ENCODE measurements around the gene SMIM3. TPM values are rescaled to one million over a fixed set of nuclear protein-coding genes. Genes with fewer than 3 reads are reported as not detected.
A peak's percentile ranks its signal among the peaks of the same experiment; 100 is the strongest.

Gene SMIM3
- total RNA-seq, 1 experiment from 2014 or later = 15.6 TPM

DNA sequence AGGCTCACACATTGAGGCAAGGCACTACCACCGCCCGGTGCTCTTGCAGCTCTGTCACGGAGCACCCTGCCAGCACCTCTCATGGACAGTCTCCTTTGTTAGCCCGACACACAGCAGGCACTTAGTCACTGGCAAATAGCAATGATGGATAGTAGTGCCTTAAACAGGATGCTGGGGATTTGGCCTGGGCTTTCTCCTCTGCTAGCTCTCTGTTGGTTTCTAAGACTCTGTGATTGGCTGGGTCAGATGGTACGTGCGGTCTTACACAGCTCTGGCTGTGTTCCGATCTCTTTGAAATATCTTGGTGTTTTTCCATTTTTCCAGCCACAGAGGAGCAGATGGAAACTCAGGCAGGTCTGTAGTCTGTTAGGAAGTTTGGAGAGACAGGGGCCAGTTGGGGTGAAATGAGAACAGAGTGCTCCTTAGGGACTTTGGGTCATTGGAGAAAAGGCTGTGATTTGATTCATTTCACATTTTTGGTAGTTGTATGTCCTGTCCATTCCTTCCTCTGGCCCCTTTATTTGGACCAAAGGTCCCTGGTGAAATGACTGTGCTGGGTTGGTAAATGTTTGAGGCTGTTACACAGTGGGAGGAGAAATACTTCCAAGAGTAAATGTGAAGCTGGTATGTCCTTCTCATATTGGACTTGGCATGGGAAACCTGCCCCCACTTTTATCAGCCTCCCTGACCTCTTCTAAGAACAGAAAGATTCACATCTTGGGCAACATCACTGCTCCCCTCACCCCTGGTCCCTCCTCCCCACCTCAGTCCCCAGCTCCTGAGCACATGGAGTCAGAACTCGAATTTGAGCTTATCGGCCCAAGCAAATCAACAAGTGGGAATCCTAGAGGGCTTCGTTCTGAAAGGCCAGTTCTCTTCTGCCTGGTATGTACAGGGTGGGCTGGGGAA, 3.4 kb downstream of the SMIM3 start:
- DNase-seq (peak; percentile 20), ATAC-seq (no peak)
- H3K9me3 ChIP-seq (ENCODE audit: low read length) = no peaks in the 10 kb centered on the region
- peaks cover 41% of the 10 kb centered on the region for H3K79me2 ChIP-seq (ENCODE audit: low read length)
- peak overlapping the region; percentile 99 for H3K4me2 ChIP-seq (ENCODE audit: low read length)
- no peaks in the 10 kb centered on the region for H3K9me2 ChIP-seq (replicated peaks; ENCODE audit: low read length)
- no peak overlapping the region for H3K27ac ChIP-seq (ENCODE audit: low read length)
- no peaks in the 10 kb centered on the region for H3K27me3 ChIP-seq (ENCODE audit: low read length)
- no peaks in the 10 kb centered on the region for H4K20me1 ChIP-seq (ENCODE audit: low read length)
- H3K4me1 ChIP-seq (ENCODE audit: insufficient read depth, low read length) = peaks cover 58% of the 10 kb centered on the region
- peaks cover 6% of the 10 kb centered on the region for H3F3A ChIP-seq (ENCODE audit: low read length, unreplicated experiment)
- no TSS peak for BruUV-seq (replicated peaks)
- CTCF ChIA-PET = no interaction called here
- H3K9ac ChIP-seq (ENCODE audit: low read length) = no peak overlapping the region
- TF ChIP-seq EZH2 (IDR thresholded peaks at IDR 0.05; ENCODE audit: low read length, unreplicated experiment) (no peak), EZH2phosphoT487 (IDR thresholded peaks at IDR 0.05; ENCODE audit: borderline replicate concordance, low read length) (no peak), CTCF (conservative IDR thresholded peaks at IDR 0.05; ENCODE audit: low read depth, low read length) (no peak)
- POLR2A ChIA-PET (ENCODE audit: unreplicated experiment) = interaction anchor here (0.5 kb wide), 1 partner anchor 13 kb away, joined by 3 read pairs; no protein-coding TSS in a partner anchor
- H3K4me3 ChIP-seq (ENCODE audit: low read length) = no peak overlapping the region
- intact Hi-C loops (cut with micrococcal nuclease) = no loop called here
- H2AFZ ChIP-seq (ENCODE audit: low read length) = no peak overlapping the region
- no peaks in the 10 kb centered on the region for H3K36me3 ChIP-seq (ENCODE audit: low read depth, low read length)

GRCh38 chr5:150782850-150783249, 4.3 kb downstream of the SMIM3 start:
- peaks cover 6% of the 10 kb centered on the region for H3F3A ChIP-seq (ENCODE audit: low read length, unreplicated experiment)
- no TSS peak for BruUV-seq (replicated peaks)
- H3K36me3 ChIP-seq (ENCODE audit: low read depth, low read length) = no peaks in the 10 kb centered on the region
- CTCF ChIA-PET = no interaction called here
- H3K4me1 ChIP-seq (ENCODE audit: insufficient read depth, low read length) = peaks cover 56% of the 10 kb centered on the region
- peak overlapping the region; percentile 63 for H3K27ac ChIP-seq (ENCODE audit: low read length)
- H3K9me2 ChIP-seq (replicated peaks; ENCODE audit: low read length) = no peaks in the 10 kb centered on the region
- H3K4me2 ChIP-seq (ENCODE audit: low read length) = peak overlapping the region; percentile 72
- no peak for DNase-seq
- H3K79me2 ChIP-seq (ENCODE audit: low read length) = peaks cover 49% of the 10 kb centered on the region
- no peaks in the 10 kb centered on the region for H3K27me3 ChIP-seq (ENCODE audit: low read length)
- POLR2A ChIA-PET (ENCODE audit: unreplicated experiment) = no interaction called here
- no peaks in the 10 kb centered on the region for H4K20me1 ChIP-seq (ENCODE audit: low read length)
- no peak for ATAC-seq
- TF ChIP-seq EZH2 (IDR thresholded peaks at IDR 0.05; ENCODE audit: low read length, unreplicated experiment) (no peak), EZH2phosphoT487 (IDR thresholded peaks at IDR 0.05; ENCODE audit: borderline replicate concordance, low read length) (no peak), CTCF (conservative IDR thresholded peaks at IDR 0.05; ENCODE audit: low read depth, low read length) (no peak)
- H3K9ac ChIP-seq (ENCODE audit: low read length) = no peak overlapping the region
- no peaks in the 10 kb centered on the region for H3K9me3 ChIP-seq (ENCODE audit: low read length)
- intact Hi-C loops (cut with micrococcal nuclease) = no loop called here
- no peak overlapping the region for H2AFZ ChIP-seq (ENCODE audit: low read length)
- H3K4me3 ChIP-seq (ENCODE audit: low read length) = peak overlapping the region; percentile 41; the same call in 1 of the 2 replicates
